Retinal pigment epithelial cell (primary cell): Measurements from ENCODE around the gene WDR7.

ENCODE experiments used
- DNase-seq: peaks from one replicate; pipeline ENCODE4 v3.0.0-alpha.2; 2010; ENCODE audit warnings: low read depth
- H3K4me3 ChIP-seq: 2 replicates; pipeline ENCODE4 v1.5.1; 2011; ENCODE audit warnings: mild to moderate bottlenecking, low read length, control low read depth, moderate library complexity
- TF ChIP-seq, protein P1 (sequence below): conservative IDR thresholded peaks from 2 replicates; pipeline ENCODE4 v1.5.1; 2011; ENCODE audit warnings: low read depth, low read length, control low read depth, inconsistent platforms

WDR7 gene

DNA sequence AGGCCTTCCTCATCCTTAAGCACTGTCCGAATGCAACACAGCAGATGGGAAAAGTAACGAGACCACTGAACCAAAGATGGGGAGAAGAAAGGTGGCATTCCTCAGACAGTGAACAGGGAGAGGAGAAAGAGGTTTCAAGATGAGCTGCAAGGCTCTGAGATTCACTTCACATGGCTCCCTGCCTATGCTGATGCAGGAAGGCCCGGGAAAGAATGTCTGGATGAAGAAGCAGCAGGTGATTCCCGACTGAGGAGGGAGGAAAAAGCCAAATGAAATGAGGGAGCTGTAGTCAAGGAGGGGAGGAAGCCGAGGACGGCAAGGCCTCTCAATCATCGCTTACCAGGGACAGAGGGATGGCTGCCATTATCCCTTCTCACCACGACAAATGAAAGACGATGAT lies 397.2 kb downstream of the WDR7 start:
- no peak for DNase-seq
- TF ChIP-seq, protein P1, sequence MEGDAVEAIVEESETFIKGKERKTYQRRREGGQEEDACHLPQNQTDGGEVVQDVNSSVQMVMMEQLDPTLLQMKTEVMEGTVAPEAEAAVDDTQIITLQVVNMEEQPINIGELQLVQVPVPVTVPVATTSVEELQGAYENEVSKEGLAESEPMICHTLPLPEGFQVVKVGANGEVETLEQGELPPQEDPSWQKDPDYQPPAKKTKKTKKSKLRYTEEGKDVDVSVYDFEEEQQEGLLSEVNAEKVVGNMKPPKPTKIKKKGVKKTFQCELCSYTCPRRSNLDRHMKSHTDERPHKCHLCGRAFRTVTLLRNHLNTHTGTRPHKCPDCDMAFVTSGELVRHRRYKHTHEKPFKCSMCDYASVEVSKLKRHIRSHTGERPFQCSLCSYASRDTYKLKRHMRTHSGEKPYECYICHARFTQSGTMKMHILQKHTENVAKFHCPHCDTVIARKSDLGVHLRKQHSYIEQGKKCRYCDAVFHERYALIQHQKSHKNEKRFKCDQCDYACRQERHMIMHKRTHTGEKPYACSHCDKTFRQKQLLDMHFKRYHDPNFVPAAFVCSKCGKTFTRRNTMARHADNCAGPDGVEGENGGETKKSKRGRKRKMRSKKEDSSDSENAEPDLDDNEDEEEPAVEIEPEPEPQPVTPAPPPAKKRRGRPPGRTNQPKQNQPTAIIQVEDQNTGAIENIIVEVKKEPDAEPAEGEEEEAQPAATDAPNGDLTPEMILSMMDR: no peak
- no peak overlapping the region for H3K4me3 ChIP-seq

DNA sequence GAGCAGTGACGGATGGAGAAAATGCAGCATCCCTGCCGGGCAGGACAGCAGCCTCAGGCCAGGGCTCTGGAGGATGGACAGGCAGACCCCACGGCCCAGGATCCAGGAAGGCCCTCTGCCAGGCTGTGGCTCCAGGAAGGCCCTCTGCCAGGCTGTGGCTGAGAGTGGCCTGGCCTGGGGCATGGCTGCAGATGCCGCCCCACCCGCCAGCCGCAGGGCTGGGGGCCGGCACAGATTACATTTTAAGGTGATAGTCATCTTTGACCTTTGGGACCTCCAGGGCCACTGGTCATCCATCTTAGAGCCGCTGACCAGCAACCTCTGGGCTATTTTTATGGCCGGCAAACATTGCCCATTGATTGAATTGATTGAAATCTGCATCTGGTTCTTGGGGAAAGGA lies 397.7 kb downstream of the WDR7 start:
- no peak for DNase-seq
- H3K4me3 ChIP-seq: no peak overlapping the region
- TF ChIP-seq, protein P1: no peak

DNA sequence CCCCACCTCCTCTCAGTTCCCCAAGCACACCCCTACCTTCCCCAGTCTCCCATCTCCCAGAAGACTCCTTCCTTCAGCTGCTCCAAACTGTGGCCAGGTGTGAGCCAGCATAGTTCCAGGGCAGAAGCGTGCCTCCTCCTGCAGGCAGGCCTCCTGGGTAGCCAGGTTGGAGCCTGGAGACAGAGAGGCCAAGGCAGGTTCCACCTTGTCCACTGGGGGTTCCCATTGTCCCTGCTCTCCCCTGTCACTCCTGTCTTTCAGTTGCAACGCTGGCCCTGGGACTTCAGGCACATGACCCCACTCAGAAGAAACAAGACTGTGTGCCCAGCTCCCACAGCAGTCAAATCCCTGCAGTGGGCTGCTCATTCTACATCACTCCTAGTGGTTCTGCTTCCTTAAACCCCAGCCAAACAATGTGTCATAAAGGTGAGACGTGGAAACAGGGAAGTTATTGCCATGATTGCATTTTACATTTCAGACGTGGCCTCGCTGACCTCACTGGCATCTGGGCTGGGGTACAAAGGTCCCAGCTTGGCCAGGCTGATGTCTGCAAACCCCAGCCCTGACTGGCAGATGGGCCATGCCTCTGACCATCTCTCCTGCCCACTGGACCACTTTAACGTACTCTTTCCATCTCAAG lies 399.3 kb downstream of the WDR7 start:
- TF ChIP-seq, protein P1: no peak
- no peak overlapping the region for H3K4me3 ChIP-seq
- no peak for DNase-seq

- no peak overlapping the region for H3K4me3 ChIP-seq
- no peak for DNase-seq
- TF ChIP-seq, protein P1: no peak
Measured at GRCh38 chr18:57051021-57051656, 400.0 kb downstream of the WDR7 start.

- TF ChIP-seq, protein P1: no peak
- H3K4me3 ChIP-seq: no peak overlapping the region
- DNase-seq: no peak
Measured at GRCh38 chr18:57051657-57052044, 400.5 kb downstream of the WDR7 start.

DNA sequence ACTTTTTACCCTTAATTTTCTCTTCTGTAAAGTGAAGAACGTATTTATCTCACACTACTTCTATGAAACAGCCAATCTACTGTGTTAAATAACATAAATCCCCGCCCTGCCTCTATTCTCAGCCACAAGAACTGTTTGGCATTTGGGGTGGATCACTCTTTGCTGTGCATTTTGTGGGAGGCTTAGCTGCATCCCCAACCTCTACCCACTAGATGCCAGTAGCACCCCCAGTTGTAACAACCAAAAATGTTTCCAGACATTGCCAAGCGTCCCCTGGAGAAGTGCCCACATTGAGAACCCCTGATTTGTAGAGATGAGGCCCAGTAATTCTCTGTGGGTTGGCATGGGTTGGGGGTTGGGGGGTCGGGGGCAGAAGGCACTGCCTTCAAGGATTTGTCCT lies 401.0 kb downstream of the WDR7 start:
- TF ChIP-seq, protein P1: no peak
- no peak overlapping the region for H3K4me3 ChIP-seq
- no peak for DNase-seq

GRCh38 chr18:57052759-57053158 lies 401.6 kb downstream of the WDR7 start:
- H3K4me3 ChIP-seq: no peak overlapping the region
- TF ChIP-seq, protein P1: no peak
- no peak for DNase-seq
